SK-N-MC (cell line): ENCODE data around the gene FA2H.
"Not testable (repeated sequence)": the region's sequence is repeated elsewhere in the genome, so short reads cannot be mapped to it uniquely, and the experiment has no call there.

Source experiments
- DNase-seq: peaks from one replicate; pipeline ENCODE4 v3.0.0-alpha.2; 2011; ENCODE audit warnings: low read depth, low spot score
- H3K27ac ChIP-seq: fragments of 200-600 bp; sonication (generic); 2 replicates; pipeline ENCODE4 v1.5.1; 2016; ENCODE audit warnings: mixed run types
- H3K36me3 ChIP-seq: fragments of 200-600 bp; sonication (generic); 2 replicates; pipeline ENCODE4 v1.6.1; 2017; ENCODE audit warnings: antibody characterized with exemption, low read length, mixed read lengths; ENCODE audit not compliant: insufficient read depth
- H3K4me3 ChIP-seq: fragments of 200-600 bp; sonication (generic); 2 replicates; pipeline ENCODE4 v1.5.1; 2016
- H3K9ac ChIP-seq: fragments of 200-600 bp; sonication (generic); 2 replicates; pipeline ENCODE4 v1.8.0; 2017; ENCODE audit warnings: mixed run types, mixed read lengths; ENCODE audit not compliant: insufficient read length
- H3K9me3 ChIP-seq: fragments of 200-600 bp; sonication (generic); 2 replicates; pipeline ENCODE4 v1.6.1; 2017; ENCODE audit warnings: low read depth, mild to moderate bottlenecking, antibody characterized with exemption, low read length, moderate library complexity, mixed read lengths
- EZH2 ChIP-seq: fragments of 200-600 bp; sonication (generic); IDR thresholded peaks from one replicate; pipeline ENCODE4 v1.6.1; 2017; ENCODE audit warnings: antibody characterized with exemption
- FOXP2 ChIP-seq: optimal IDR thresholded peaks from 2 replicates; pipeline ENCODE3; 2011; ENCODE audit warnings: mild to moderate bottlenecking, moderate library complexity; ENCODE audit not compliant: insufficient read depth; ENCODE audit errors: extremely low read length, control extremely low read depth
- POLR2AphosphoS5 ChIP-seq: IDR thresholded peaks from 2 replicates; pipeline ENCODE4 v1.6.1; 2012; ENCODE audit warnings: mild to moderate bottlenecking, low read depth, low read length, borderline replicate concordance

The FA2H gene

DNA sequence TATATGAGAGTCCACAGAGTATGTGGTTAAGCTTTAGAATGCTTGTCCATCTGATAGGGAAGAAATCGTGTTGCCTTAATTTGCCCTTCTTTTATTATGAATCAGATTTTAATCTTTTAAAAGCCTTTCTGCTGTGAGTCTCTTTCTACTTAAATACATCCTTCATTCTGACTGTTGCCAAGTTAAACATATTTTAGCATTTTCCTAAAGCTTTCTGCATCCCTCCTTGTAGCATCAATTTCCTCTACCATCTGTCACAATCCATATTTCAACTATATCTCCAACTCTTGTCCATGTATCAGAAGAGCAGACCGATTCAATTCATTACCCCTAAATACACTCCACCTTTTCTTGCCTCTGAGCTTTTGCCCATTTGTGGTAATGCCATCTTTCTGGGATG lies 20.5 kb upstream of the FA2H start:
- no peak for DNase-seq
- Histone ChIP-seq H3K36me3 (no peaks in the 10 kb centered on the region), H3K9ac (no peak overlapping the region), H3K4me3 (no peak overlapping the region), H3K9me3 (no peaks in the 10 kb centered on the region), H3K27ac (no peak overlapping the region)
- TF ChIP-seq POLR2AphosphoS5: no peak

DNA sequence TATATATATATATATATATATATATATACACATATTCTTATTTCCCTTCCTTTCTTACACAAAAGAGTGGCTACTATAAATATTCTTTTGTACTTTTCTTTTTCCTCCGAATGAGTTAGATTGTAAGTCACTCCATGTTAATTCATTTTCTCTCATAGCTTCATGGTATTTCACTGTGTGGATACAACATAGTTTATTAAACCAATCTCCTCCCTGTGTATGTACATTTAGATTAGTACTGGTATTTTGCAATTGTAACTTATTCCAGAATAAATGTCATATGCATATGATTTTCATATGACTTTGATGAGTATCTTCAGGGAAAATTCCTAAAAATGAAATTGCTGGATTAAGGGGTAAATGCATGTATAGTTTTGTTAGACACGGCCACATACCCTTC lies 20.0 kb upstream of the FA2H start:
- DNase-seq: no peak
- H3K9me3 ChIP-seq: no peaks in the 10 kb centered on the region
- TF ChIP-seq EZH2 (no peak), POLR2AphosphoS5 (no peak), FOXP2 (no peak)
- H3K36me3 ChIP-seq: no peaks in the 10 kb centered on the region
- H3K4me3 ChIP-seq: no peak overlapping the region
- H3K9ac ChIP-seq: no peak overlapping the region
- H3K27ac ChIP-seq: no peak overlapping the region

DNA sequence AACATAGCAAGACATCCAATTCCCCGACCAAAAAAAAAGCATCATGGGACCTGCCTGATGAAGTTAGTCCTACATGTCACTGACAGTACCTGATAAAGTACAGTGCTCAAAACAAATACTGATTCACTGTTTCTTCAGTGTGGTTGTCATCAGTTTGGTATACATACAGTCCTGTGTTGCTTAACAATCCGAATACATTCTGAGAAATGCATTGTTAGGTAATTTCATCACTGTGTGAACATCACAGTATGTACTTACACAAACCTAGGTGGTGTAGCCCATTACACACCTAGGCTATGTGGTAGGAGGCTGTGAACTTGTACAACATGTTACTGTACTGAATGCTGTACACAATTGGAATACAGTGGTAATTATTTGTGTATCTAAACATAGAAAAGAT lies 19.0 kb upstream of the FA2H start:
- Histone ChIP-seq H3K36me3 (no peaks in the 10 kb centered on the region), H3K4me3 (no peak overlapping the region), H3K9ac (no peak overlapping the region), H3K9me3 (no peaks in the 10 kb centered on the region), H3K27ac (no peak overlapping the region)
- no peak for DNase-seq
- no peak for TF ChIP-seq POLR2AphosphoS5
- no peak for TF ChIP-seq FOXP2
- TF ChIP-seq EZH2: no peak

DNA sequence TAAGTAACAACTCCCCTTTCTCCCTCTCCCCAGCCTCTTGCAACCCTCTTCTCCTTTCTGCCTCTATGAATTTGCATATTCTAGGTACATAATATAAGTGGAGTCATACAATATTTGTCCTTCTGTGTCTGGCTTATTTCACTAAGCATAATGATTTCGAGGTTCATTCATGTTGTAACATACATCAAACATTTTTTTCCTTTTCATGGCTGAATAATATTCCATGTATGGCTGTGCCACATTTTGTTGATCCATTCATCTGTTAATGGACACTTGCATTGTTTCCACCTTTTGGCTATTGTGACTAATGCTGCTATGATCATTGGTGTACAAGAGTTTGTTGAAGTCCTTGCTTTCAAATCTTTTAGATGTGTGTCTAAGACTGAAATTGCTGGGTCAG lies 17.6 kb upstream of the FA2H start:
- Histone ChIP-seq H3K27ac (no peak overlapping the region), H3K9ac (no peak overlapping the region), H3K4me3 (no peak overlapping the region), H3K9me3 (no peaks in the 10 kb centered on the region), H3K36me3 (no peaks in the 10 kb centered on the region)
- TF ChIP-seq EZH2 (no peak), POLR2AphosphoS5 (no peak), FOXP2 (no peak)
- DNase-seq: no peak

DNA sequence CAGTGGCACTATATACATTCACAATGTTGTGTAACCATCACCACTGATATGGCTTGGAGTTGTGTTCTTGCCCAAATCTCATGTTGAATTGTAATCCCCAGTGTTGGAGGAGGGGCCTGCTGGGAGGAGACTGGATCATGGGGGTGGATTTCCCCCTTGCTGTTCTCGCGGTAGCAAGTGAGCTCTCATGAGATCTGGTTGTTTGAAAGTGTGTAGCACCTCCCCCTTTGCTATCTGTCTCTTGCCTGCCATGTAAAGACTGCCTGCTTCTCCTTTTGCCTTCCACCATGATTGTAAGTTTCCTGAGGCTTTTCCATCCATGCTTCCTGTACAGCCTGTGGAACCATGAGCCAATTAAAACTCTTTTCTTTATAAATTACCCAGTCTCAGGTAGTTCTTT lies 17.1 kb upstream of the FA2H start:
- not testable (repeated sequence) for H3K36me3 ChIP-seq, DNase-seq, H3K4me3 ChIP-seq, H3K9ac ChIP-seq, H3K27ac ChIP-seq, H3K9me3 ChIP-seq

GRCh38 chr16:74788108-74788507 lies 13.5 kb upstream of the FA2H start:
- DNase-seq: no peak
- no peak for TF ChIP-seq POLR2AphosphoS5
- no peak for TF ChIP-seq EZH2
- no peak for TF ChIP-seq FOXP2
- Histone ChIP-seq H3K9ac (no peak overlapping the region), H3K9me3 (no peaks in the 10 kb centered on the region), H3K4me3 (no peak overlapping the region), H3K27ac (no peak overlapping the region), H3K36me3 (no peaks in the 10 kb centered on the region)

DNA sequence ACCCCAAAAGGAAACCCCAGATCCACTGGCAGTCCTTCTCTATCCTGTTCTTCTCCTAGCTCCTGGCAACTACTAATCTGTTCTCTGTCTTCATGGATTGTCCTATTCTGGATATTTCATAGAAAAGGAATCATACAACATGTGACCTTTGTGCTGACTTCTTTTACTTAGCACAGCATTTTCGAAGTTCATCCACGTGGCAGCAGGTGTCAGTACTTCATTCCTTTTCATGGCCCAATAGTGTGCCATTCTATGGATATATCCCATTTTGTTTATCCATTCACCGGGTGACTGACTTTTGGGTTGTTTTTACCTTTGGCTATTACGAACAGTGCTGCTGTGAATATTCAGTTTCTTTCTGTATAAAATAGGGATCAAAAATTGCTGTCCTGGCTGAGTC lies 10.4 kb upstream of the FA2H start:
- H3K4me3 ChIP-seq: no peak overlapping the region
- TF ChIP-seq EZH2 (no peak), FOXP2 (no peak), POLR2AphosphoS5 (no peak)
- H3K27ac ChIP-seq: no peak overlapping the region
- no peaks in the 10 kb centered on the region for H3K36me3 ChIP-seq
- H3K9me3 ChIP-seq: no peaks in the 10 kb centered on the region
- no peak for DNase-seq
- no peak overlapping the region for H3K9ac ChIP-seq

DNA sequence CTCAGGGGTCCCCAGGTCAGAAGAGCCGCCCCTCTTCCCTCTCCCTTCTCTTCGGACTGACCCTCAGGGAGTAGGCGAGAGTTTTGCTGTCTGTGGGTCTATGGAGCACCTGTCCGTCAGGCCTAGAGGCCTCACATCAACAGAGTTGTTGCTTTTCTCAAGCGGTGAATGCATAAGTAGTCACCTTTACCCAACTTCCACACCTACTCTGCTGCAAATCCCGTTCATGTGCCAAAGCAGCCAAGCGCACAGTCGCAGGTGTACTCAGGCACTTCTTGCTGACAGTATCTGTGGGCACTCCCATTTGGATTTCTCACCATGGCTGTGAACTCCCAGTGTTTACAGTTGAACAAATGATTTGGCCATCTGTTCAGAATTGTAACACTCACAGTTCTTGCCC lies 4.0 kb upstream of the FA2H start:
- DNase-seq: no peak

GRCh38 chr16:74776926-74777325 lies 2.3 kb upstream of the FA2H start:
- no peak for DNase-seq
- no peak overlapping the region for H3K9ac ChIP-seq
- TF ChIP-seq EZH2 (no peak), FOXP2 (no peak), POLR2AphosphoS5 (no peak)
- no peak overlapping the region for H3K4me3 ChIP-seq
- no peaks in the 10 kb centered on the region for H3K9me3 ChIP-seq
- H3K36me3 ChIP-seq: no peaks in the 10 kb centered on the region
- H3K27ac ChIP-seq: no peak overlapping the region

More for the DNA sequence above, 4.0 kb upstream of the FA2H start:
- Histone ChIP-seq H3K4me3 (no peak overlapping the region), H3K27ac (no peak overlapping the region), H3K36me3 (no peaks in the 10 kb centered on the region), H3K9me3 (no peaks in the 10 kb centered on the region), H3K9ac (no peak overlapping the region)
- TF ChIP-seq EZH2 (no peak), POLR2AphosphoS5 (no peak), FOXP2 (no peak)
